Fibroblast of lung (primary cell): ENCODE results near the gene SSTR5. TPM values are rescaled to one million over a fixed set of nuclear protein-coding genes. Genes with fewer than 3 reads are reported as not detected.

Experiments
- DNase-seq, 2 donors: peaks; one replicate each; pipeline versions ENCODE4 v3.0.0 to v3.0.0-alpha.2; 2010; ENCODE audit warnings: low read depth in 2 of 2
- H2AFZ ChIP-seq: 2 replicates; pipeline ENCODE4 v1.5.1; 2012; ENCODE audit warnings: low read length, control low read depth, inconsistent platforms
- H3K27ac ChIP-seq: 2 replicates; pipeline ENCODE4 v1.5.1; 2011; ENCODE audit warnings: low read length, control low read depth; ENCODE audit not compliant: insufficient read depth
- H3K27me3 ChIP-seq: 2 replicates; pipeline ENCODE4 v1.5.1; 2011; ENCODE audit warnings: mild to moderate bottlenecking, low read length; ENCODE audit not compliant: control insufficient read depth, insufficient read depth
- H3K36me3 ChIP-seq: 2 replicates; pipeline ENCODE4 v1.5.1; 2011; ENCODE audit warnings: low read length; ENCODE audit not compliant: control insufficient read depth, insufficient read depth
- H3K4me1 ChIP-seq: 2 replicates; pipeline ENCODE4 v1.5.1; 2011; ENCODE audit warnings: low read length; ENCODE audit not compliant: control insufficient read depth, insufficient read depth; ENCODE audit errors: extremely low read depth
- H3K4me2 ChIP-seq: 2 replicates; pipeline ENCODE4 v1.5.1; 2011; ENCODE audit warnings: low read length, control low read depth; ENCODE audit not compliant: insufficient read depth; ENCODE audit errors: extremely low read depth
- H3K4me3 ChIP-seq, 4 experiments: fragments of 200-600 bp in 1 of 4; sonication (generic) in 1 of 4; replicated peaks in 1 of 4; 2 replicates each; pipeline ENCODE4 v1.5.1; 2011 to 2016; ENCODE audit warnings: low read length in 4 of 4, low read depth in 3 of 4, mild to moderate bottlenecking in 3 of 4, control low read depth in 2 of 4, inconsistent platforms in 1 of 4, mixed read lengths in 1 of 4; ENCODE audit not compliant: insufficient read depth in 1 of 4; ENCODE audit errors: control extremely low read depth in 1 of 4
- H3K79me2 ChIP-seq: 2 replicates; pipeline ENCODE4 v1.5.1; 2012; ENCODE audit warnings: mild to moderate bottlenecking, low read length, inconsistent platforms; ENCODE audit not compliant: control insufficient read depth, insufficient read depth
- H3K9ac ChIP-seq: 2 replicates; pipeline ENCODE4 v1.5.1; 2011; ENCODE audit warnings: mild to moderate bottlenecking, low read length, control low read depth; ENCODE audit not compliant: insufficient read depth
- H3K9me3 ChIP-seq: 2 replicates; pipeline ENCODE4 v1.5.1; 2012; ENCODE audit warnings: low read depth, low read length; ENCODE audit not compliant: control insufficient read depth, insufficient read depth
- H4K20me1 ChIP-seq: 2 replicates; pipeline ENCODE4 v1.5.1; 2011; ENCODE audit warnings: low read length; ENCODE audit not compliant: control insufficient read depth, insufficient read depth; ENCODE audit errors: extremely low read depth
- CTCF ChIP-seq, 2 donors: IDR thresholded peaks in 1 of 2; conservative IDR thresholded peaks in 1 of 2; 1 replicate in 1 of 2; 2 replicates in 1 of 2; pipeline ENCODE4 v1.5.1; 2011 to 2012; ENCODE audit warnings: low read length in 2 of 2, control low read depth in 1 of 2, inconsistent platforms in 1 of 2, low read depth in 1 of 2, mild to moderate bottlenecking in 1 of 2
- EZH2 ChIP-seq: IDR thresholded peaks from 2 replicates; pipeline ENCODE4 v1.5.1; 2012; ENCODE audit warnings: low read length, control low read depth, mild to moderate bottlenecking; ENCODE audit errors: missing control alignments
- polyA plus RNA-seq, 2 donors: library from polyadenylated mRNA; depleted of rRNA in 1 of 2; stranded (reverse) in 1 of 2; unstranded in 1 of 2; fragments of >200 nt; gene quantifications; 2 replicates each; pipeline ENCODE4 v1.2.1, GENCODE V29; 2011 to 2012; ENCODE audit warnings: missing spikeins in 1 of 2
- total RNA-seq: library from RNA; depleted of rRNA; stranded (reverse); fragments of >200 nt; gene quantifications from 2 replicates; pipeline ENCODE4 v1.2.1, GENCODE V29; 2014

Gene SSTR5
- total and polyA plus RNA-seq, 2 donors (not counting 1 experiment from before 2014, with no cell fraction given): not detected

- no peaks in the 10 kb centered on the region for H4K20me1 ChIP-seq
- no peak for DNase-seq
- no peaks in the 10 kb centered on the region for H3K79me2 ChIP-seq
- H3K4me2 ChIP-seq: no peak overlapping the region
- H2AFZ ChIP-seq: no peak overlapping the region
- no peak overlapping the region for H3K9ac ChIP-seq
- no peaks in the 10 kb centered on the region for H3K9me3 ChIP-seq
- no peak overlapping the region for H3K4me3 ChIP-seq
- peaks cover 5% of the 10 kb centered on the region for H3K27me3 ChIP-seq
- H3K36me3 ChIP-seq: no peaks in the 10 kb centered on the region
- TF ChIP-seq CTCF (conservative IDR thresholded peaks at IDR 0.05 in 1 of 2, IDR thresholded peaks at IDR 0.05 in 1 of 2; ENCODE audit: low read depth in 1 of 2, low read length in 2 of 2) (no peak), EZH2 (no peak)
- no peaks in the 10 kb centered on the region for H3K4me1 ChIP-seq
- no peak overlapping the region for H3K27ac ChIP-seq
Observed at GRCh38 chr16:1107731-1108130, 35.2 kb downstream of the SSTR5 start.

DNA sequence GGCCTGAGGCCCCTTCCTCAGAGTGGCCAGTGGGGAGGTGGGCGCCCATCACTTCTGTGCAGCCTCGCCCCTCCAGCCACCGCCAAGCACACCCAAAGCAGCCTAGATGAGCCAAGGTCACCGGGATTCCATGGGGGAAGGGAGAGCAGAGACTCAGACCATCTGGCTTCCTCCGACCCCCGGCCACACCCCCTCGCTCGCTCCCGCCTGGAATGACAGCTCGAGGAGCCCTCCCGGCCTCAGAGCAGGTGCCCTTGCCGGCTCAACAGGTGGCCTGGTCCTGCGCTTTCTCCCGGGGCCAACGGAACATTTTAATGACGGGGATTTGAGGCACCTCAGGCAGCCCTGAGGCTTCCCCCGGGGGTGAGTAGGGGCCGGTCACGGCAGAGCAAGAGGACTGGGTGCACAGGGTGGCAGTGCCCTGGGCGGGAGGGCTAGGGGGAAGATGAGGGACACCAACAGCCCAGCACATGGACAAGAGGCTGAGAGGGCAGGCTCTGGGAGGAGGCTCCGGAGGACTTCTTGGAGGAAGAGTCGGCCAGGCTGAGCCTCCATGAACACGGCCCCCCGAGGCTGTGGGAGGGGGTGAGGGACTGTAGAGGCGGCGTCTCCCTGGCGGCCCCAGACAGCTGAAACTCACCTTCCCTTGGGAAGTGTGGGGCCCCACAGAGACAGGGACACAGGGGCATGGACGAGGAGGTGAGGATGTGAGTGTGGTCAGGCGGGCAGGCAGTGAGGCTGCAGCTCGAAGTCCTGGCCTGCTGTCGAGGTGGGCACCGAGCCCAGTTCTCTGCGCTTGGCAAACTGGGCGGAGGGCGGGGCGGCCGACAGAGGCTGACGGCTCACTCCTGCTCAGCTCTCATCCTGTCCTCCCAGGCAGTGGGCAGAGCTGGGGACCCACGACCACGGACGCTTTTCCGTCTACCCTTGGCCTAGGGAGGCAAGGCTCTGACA lies 36.0 kb downstream of the SSTR5 start:
- Histone ChIP-seq H3K4me1 (no peaks in the 10 kb centered on the region), H3K4me3 (no peak overlapping the region), H3K27ac (no peak overlapping the region), H3K9me3 (no peaks in the 10 kb centered on the region), H3K79me2 (no peaks in the 10 kb centered on the region), H3K9ac (no peak overlapping the region), H3K27me3 (peaks cover 5% of the 10 kb centered on the region), H2AFZ (no peak overlapping the region), H3K36me3 (no peaks in the 10 kb centered on the region), H3K4me2 (no peak overlapping the region), H4K20me1 (no peaks in the 10 kb centered on the region)
- TF ChIP-seq CTCF (conservative IDR thresholded peaks at IDR 0.05 in 1 of 2, IDR thresholded peaks at IDR 0.05 in 1 of 2; ENCODE audit: low read depth in 1 of 2, low read length in 2 of 2): no peak
- peak; percentile 42 for TF ChIP-seq EZH2
- peak; percentile 29 to 55 for DNase-seq

DNA sequence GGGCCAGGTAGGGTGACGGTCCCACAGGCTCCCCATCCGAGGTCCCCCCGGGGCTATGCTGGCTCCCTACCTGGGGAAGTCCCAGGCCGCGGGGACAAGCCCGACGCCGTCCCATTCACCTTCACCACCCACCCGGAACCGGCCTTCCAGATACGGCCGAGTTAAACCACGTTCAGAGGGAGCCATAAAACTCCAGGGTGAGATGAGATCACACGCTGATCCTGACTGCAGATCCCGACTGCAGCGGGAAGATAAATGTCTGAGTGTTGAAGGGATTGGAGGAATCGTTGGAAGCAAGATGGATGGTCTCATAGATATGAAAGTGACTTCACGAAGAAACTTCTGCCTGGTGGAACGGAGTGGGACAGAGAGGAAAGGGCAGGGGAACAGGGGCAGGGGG lies 37.1 kb downstream of the SSTR5 start:
- TF ChIP-seq EZH2 (no peak), CTCF (conservative IDR thresholded peaks at IDR 0.05 in 1 of 2, IDR thresholded peaks at IDR 0.05 in 1 of 2; ENCODE audit: low read depth in 1 of 2, low read length in 2 of 2) (no peak)

More for the DNA sequence above, 37.1 kb downstream of the SSTR5 start:
- Histone ChIP-seq H3K27ac (no peak overlapping the region), H3K4me1 (no peaks in the 10 kb centered on the region), H3K36me3 (no peaks in the 10 kb centered on the region), H3K9ac (no peak overlapping the region), H4K20me1 (no peaks in the 10 kb centered on the region), H2AFZ (no peak overlapping the region), H3K4me3 (no peak overlapping the region), H3K27me3 (peaks cover 5% of the 10 kb centered on the region), H3K9me3 (no peaks in the 10 kb centered on the region), H3K79me2 (no peaks in the 10 kb centered on the region), H3K4me2 (no peak overlapping the region)
- no peak for DNase-seq
